ENCODE measurements around the gene MTUS2. TPM values are rescaled to one million over a fixed set of nuclear protein-coding genes. Genes with fewer than 3 reads are reported as not detected.

Gene MTUS2
- total RNA-seq, 1 donor from 2014 or later, result 0.90 TPM

GRCh38 chr13:29100758-29101157 lies 280.6 kb downstream of the MTUS2 start:
- DNase-seq (ENCODE audit: low spot score), result no peak
- H3K27ac Mint-ChIP-seq (ENCODE audit: unreplicated experiment), result no peak overlapping the region
- H3K9me3 Mint-ChIP-seq (ENCODE audit: unreplicated experiment), result no peaks in the 10 kb centered on the region
- no peaks in the 10 kb centered on the region for H3K4me1 Mint-ChIP-seq (ENCODE audit: unreplicated experiment)
- no peaks in the 10 kb centered on the region for H3K36me3 Mint-ChIP-seq (ENCODE audit: low read depth, unreplicated experiment)
- H3K4me3 Mint-ChIP-seq (ENCODE audit: unreplicated experiment), result no peak overlapping the region
- TF ChIP-seq CTCF (IDR thresholded peaks at IDR 0.05; ENCODE audit: unreplicated experiment), result no peak
- no peaks in the 10 kb centered on the region for H3K27me3 Mint-ChIP-seq (ENCODE audit: unreplicated experiment)

- H3K4me3 Mint-ChIP-seq (ENCODE audit: unreplicated experiment), result no peak overlapping the region
- DNase-seq (ENCODE audit: low spot score), result no peak
- H3K27ac Mint-ChIP-seq (ENCODE audit: unreplicated experiment), result no peak overlapping the region
- no peak for TF ChIP-seq CTCF (IDR thresholded peaks at IDR 0.05; ENCODE audit: unreplicated experiment)
- H3K27me3 Mint-ChIP-seq (ENCODE audit: unreplicated experiment), result no peaks in the 10 kb centered on the region
- H3K4me1 Mint-ChIP-seq (ENCODE audit: unreplicated experiment), result no peaks in the 10 kb centered on the region
- no peaks in the 10 kb centered on the region for H3K36me3 Mint-ChIP-seq (ENCODE audit: low read depth, unreplicated experiment)
- H3K9me3 Mint-ChIP-seq (ENCODE audit: unreplicated experiment), result no peaks in the 10 kb centered on the region
Measured at GRCh38 chr13:29101409-29101808, 281.3 kb downstream of the MTUS2 start.

- Mint-ChIP-seq H3K9me3 (ENCODE audit: unreplicated experiment) (no peaks in the 10 kb centered on the region), H3K4me1 (ENCODE audit: unreplicated experiment) (no peaks in the 10 kb centered on the region), H3K27ac (ENCODE audit: unreplicated experiment) (no peak overlapping the region), H3K36me3 (ENCODE audit: low read depth, unreplicated experiment) (no peaks in the 10 kb centered on the region), H3K27me3 (ENCODE audit: unreplicated experiment) (no peaks in the 10 kb centered on the region), H3K4me3 (ENCODE audit: unreplicated experiment) (no peak overlapping the region)
- no peak for DNase-seq (ENCODE audit: low spot score)
- no peak for TF ChIP-seq CTCF (IDR thresholded peaks at IDR 0.05; ENCODE audit: unreplicated experiment)
Measured at GRCh38 chr13:29101905-29102304, 281.8 kb downstream of the MTUS2 start.

GRCh38 chr13:29103065-29103800 lies 283.1 kb downstream of the MTUS2 start:
- no peak for TF ChIP-seq CTCF (IDR thresholded peaks at IDR 0.05; ENCODE audit: unreplicated experiment)
- no peak overlapping the region for H3K27ac Mint-ChIP-seq (ENCODE audit: unreplicated experiment)

GRCh38 chr13:29104461-29104860 lies 284.3 kb downstream of the MTUS2 start:
- Mint-ChIP-seq H3K27ac (ENCODE audit: unreplicated experiment) (no peak overlapping the region), H3K27me3 (ENCODE audit: unreplicated experiment) (no peaks in the 10 kb centered on the region), H3K4me3 (ENCODE audit: unreplicated experiment) (no peak overlapping the region), H3K9me3 (ENCODE audit: unreplicated experiment) (no peaks in the 10 kb centered on the region), H3K36me3 (ENCODE audit: low read depth, unreplicated experiment) (no peaks in the 10 kb centered on the region), H3K4me1 (ENCODE audit: unreplicated experiment) (no peaks in the 10 kb centered on the region)
- DNase-seq (ENCODE audit: low spot score), result no peak
- no peak for TF ChIP-seq CTCF (IDR thresholded peaks at IDR 0.05; ENCODE audit: unreplicated experiment)

More at GRCh38 chr13:29103065-29103800, 283.1 kb downstream of the MTUS2 start:
- Mint-ChIP-seq H3K4me3 (ENCODE audit: unreplicated experiment) (no peak overlapping the region), H3K27me3 (ENCODE audit: unreplicated experiment) (no peaks in the 10 kb centered on the region), H3K9me3 (ENCODE audit: unreplicated experiment) (no peaks in the 10 kb centered on the region), H3K36me3 (ENCODE audit: low read depth, unreplicated experiment) (no peaks in the 10 kb centered on the region), H3K4me1 (ENCODE audit: unreplicated experiment) (no peaks in the 10 kb centered on the region)
- DNase-seq (ENCODE audit: low spot score), result no peak
